ENCODE results near the gene TNRC6C. TPM values are rescaled to one million over a fixed set of nuclear protein-coding genes. Genes with fewer than 3 reads are reported as not detected.

TNRC6C gene
- total RNA-seq, 1 donor = 12.4 TPM

- H3K9me3 ChIP-seq (ENCODE audit: low read depth, low read length) = no peaks in the 10 kb centered on the region
These were observed 52.3 kb downstream of the TNRC6C start for GRCh38 chr17:78010759-78011158.

DNA sequence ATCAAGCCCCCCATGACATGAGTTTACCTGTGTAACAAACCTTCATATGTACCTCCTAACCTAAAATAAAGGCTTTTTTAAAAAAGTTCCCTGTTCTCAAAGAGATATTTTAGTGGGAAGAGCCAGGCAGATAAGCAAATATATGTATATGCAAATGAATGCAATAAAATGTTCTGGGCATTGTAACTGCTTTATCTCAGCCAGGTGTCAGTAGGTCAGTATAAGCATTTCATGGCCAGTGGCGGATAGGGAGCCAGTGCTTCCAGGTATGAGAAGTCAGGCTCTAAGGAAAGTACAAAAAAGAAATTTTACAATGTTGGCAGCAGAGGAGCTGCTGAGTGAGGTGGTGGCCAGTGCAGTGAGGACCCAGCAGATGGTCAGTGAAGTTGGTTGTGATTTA is 53.9 kb downstream of the TNRC6C start:
- H3K9me3 ChIP-seq (ENCODE audit: low read depth, low read length) = no peaks in the 10 kb centered on the region
- no peak overlapping the region for H3K4me3 ChIP-seq (ENCODE audit: low read length)
- H3K4me1 ChIP-seq (ENCODE audit: insufficient read depth, low read length) = no peaks in the 10 kb centered on the region
- H3K27me3 ChIP-seq (ENCODE audit: insufficient read depth, low read length) = no peaks in the 10 kb centered on the region

More at GRCh38 chr17:78010759-78011158, 52.3 kb downstream of the TNRC6C start:
- Histone ChIP-seq H3K4me1 (ENCODE audit: insufficient read depth, low read length) (no peaks in the 10 kb centered on the region), H3K4me3 (ENCODE audit: low read length) (no peak overlapping the region), H3K27me3 (ENCODE audit: insufficient read depth, low read length) (no peaks in the 10 kb centered on the region)

GRCh38 chr17:78013683-78014467 is 55.4 kb downstream of the TNRC6C start:
- no peaks in the 10 kb centered on the region for H3K4me1 ChIP-seq (ENCODE audit: insufficient read depth, low read length)
- H3K9me3 ChIP-seq (ENCODE audit: low read depth, low read length) = no peaks in the 10 kb centered on the region
- H3K4me3 ChIP-seq (ENCODE audit: low read length) = no peak overlapping the region

GRCh38 chr17:78014646-78015045 is 56.1 kb downstream of the TNRC6C start:
- Histone ChIP-seq H3K4me3 (ENCODE audit: low read length) (no peak overlapping the region), H3K4me1 (ENCODE audit: insufficient read depth, low read length) (no peaks in the 10 kb centered on the region), H3K27me3 (ENCODE audit: insufficient read depth, low read length) (no peaks in the 10 kb centered on the region), H3K9me3 (ENCODE audit: low read depth, low read length) (no peaks in the 10 kb centered on the region)

More at GRCh38 chr17:78013683-78014467, 55.4 kb downstream of the TNRC6C start:
- no peaks in the 10 kb centered on the region for H3K27me3 ChIP-seq (ENCODE audit: insufficient read depth, low read length)

GRCh38 chr17:78016852-78017251 is 58.3 kb downstream of the TNRC6C start:
- peaks cover 10% of the 10 kb centered on the region for H3K4me1 ChIP-seq (ENCODE audit: insufficient read depth, low read length)
- H3K27me3 ChIP-seq (ENCODE audit: insufficient read depth, low read length) = no peaks in the 10 kb centered on the region
- H3K4me3 ChIP-seq (ENCODE audit: low read length) = no peak overlapping the region
- H3K9me3 ChIP-seq (ENCODE audit: low read depth, low read length) = no peaks in the 10 kb centered on the region

DNA sequence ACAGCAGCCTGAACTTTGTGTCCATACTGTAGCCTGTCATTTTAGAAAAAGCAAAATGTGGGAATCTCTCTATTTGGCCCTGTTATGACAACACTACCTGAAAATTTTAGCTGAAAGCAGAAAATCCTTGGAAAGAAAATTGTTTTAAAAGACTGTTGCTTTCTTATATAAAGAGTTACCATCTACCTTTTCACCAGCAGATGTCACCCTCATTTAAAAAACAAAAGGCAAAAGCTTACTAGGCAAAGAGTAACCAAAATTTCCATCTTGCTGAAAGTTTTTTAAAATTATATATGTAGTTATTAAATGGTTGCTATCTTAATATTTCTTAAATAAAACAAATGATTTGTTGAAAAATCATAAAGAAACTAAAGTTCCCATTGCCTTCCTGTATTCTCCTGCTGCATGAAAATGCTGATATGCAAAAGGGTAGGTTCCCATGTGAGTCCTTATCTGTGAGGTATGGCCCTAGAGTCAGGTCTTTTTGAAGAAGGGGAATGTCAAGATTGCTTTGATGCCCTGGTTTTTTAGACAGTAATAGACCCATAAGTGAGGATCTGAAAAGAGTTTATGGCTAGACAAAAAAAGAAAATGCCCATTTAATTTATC is 61.0 kb downstream of the TNRC6C start:
- Histone ChIP-seq H3K9me3 (ENCODE audit: low read depth, low read length) (no peaks in the 10 kb centered on the region), H3K27me3 (ENCODE audit: insufficient read depth, low read length) (no peaks in the 10 kb centered on the region), H3K4me1 (ENCODE audit: insufficient read depth, low read length) (peaks cover 10% of the 10 kb centered on the region), H3K4me3 (ENCODE audit: low read length) (no peak overlapping the region)

DNA sequence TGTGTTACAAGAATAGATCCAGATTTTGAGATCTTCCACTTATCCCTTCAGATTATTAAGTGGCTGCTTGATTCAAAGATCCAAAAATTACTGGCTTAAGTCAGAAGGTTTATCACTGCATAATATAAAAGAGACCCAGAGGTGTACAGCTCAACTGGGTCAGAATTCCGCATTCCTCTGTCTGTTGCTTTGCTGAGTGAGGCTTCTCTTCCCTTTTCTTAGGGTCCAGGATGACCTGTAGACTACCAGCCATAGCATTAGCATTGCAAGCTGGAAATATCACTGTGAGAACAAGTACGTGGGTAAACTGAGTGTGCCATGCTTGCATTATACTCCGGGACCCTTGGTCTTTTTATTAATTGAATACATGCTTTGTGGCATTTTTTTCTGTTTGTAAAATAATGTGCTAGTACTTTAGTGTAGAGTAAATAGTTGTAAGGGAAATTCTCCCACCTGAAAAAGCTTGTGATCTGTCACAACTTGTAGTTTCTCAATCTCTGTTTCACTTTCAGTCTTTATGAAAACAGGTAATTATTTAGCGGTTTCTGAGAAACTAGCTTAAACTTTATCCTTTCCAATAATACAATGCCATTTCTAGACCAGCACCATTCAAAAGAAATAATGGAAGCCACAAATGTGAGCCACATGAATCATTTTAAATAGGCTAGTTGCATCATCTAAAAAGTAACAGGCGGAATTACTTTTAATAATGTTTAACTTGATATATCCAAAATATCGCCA is 61.6 kb downstream of the TNRC6C start:
- Histone ChIP-seq H3K4me3 (ENCODE audit: low read length) (no peak overlapping the region), H3K9me3 (ENCODE audit: low read depth, low read length) (no peaks in the 10 kb centered on the region), H3K4me1 (ENCODE audit: insufficient read depth, low read length) (peaks cover 10% of the 10 kb centered on the region), H3K27me3 (ENCODE audit: insufficient read depth, low read length) (no peaks in the 10 kb centered on the region)

DNA sequence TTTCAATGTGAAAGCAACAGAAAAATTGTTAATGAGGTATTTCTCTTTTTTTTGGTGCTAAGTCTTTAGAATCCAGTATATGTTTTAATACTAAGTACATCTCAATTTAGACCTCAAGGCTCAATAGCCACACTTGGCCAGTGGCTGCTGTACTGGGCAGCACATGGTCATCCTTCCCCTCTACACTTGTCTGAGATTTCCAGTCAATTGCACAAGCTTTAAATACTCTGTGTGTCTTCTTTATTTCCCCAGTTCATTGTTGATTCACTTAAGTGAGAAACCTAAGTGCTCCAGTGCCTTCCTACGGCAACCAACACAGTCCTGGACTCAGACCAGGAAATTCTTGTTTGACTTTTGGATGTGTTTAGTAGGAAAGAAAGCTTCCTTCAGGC is 62.2 kb downstream of the TNRC6C start:
- Histone ChIP-seq H3K4me1 (ENCODE audit: insufficient read depth, low read length) (peaks cover 10% of the 10 kb centered on the region), H3K27me3 (ENCODE audit: insufficient read depth, low read length) (no peaks in the 10 kb centered on the region), H3K9me3 (ENCODE audit: low read depth, low read length) (no peaks in the 10 kb centered on the region), H3K4me3 (ENCODE audit: low read length) (no peak overlapping the region)

DNA sequence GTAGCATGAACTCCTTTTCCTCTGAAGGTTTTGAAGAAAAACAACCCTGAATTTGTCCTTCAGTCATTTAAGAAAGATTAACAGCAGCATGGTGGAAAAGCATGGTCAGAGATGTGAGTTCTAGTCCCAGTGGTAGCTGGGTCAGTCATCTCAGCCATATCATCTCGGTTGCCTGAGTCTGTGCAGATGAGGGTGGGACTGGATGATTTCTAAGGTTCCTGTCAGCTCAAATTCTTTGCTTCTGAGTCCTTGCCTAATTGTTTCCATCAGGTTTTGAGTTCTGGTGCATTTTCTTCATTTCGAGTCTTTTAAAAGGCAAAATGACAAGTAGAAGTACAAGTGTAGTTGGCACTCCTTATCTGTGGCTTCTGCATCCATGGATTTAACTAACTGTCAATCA is 63.9 kb downstream of the TNRC6C start:
- peaks cover 18% of the 10 kb centered on the region for H3K4me1 ChIP-seq (ENCODE audit: insufficient read depth, low read length)
- H3K4me3 ChIP-seq (ENCODE audit: low read length) = no peak overlapping the region
- H3K9me3 ChIP-seq (ENCODE audit: low read depth, low read length) = no peaks in the 10 kb centered on the region
- H3K27me3 ChIP-seq (ENCODE audit: insufficient read depth, low read length) = no peaks in the 10 kb centered on the region

DNA sequence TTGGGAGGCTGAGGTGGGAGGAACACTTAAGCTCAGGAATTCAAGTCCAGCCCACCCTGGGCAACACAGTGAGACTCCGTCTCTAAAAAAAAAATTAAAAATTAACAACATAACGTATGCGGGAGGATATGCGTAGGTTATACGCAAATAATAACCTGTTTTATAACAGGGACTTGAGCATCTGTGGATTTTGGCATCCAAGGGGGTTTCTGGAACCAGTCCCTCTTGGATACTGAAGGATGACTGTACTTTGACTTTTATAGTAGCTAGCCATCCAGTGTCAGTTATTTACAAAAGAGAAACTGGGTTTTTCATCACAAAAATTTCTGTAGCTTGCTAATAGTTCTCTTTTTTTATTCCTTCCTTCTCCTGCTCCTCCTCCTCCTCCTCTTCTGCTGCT is 64.5 kb downstream of the TNRC6C start:
- Histone ChIP-seq H3K9me3 (ENCODE audit: low read depth, low read length) (no peaks in the 10 kb centered on the region), H3K27me3 (ENCODE audit: insufficient read depth, low read length) (no peaks in the 10 kb centered on the region), H3K4me1 (ENCODE audit: insufficient read depth, low read length) (peaks cover 18% of the 10 kb centered on the region), H3K4me3 (ENCODE audit: low read length) (no peak overlapping the region)

DNA sequence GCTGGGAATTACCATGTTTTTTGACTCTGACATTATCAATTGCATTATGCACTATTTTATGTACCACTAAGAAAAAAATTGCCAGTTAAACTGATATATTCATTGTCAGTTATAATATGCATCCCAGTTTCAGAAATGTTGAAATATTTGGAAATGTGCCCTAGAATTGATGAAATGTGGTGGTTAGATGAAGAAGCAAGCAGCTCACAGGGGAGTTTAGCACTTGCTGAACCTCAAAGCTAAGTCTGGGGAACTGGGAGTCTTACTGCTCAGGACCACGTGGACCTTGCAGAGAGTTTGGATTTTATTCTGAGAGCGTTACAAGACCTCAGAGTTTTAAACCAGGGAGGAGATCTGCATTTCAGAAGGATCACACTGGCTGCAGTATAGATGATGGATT is 67.9 kb downstream of the TNRC6C start:
- peaks cover 11% of the 10 kb centered on the region for H3K4me1 ChIP-seq (ENCODE audit: insufficient read depth, low read length)
- H3K4me3 ChIP-seq (ENCODE audit: low read length) = no peak overlapping the region
- H3K27me3 ChIP-seq (ENCODE audit: insufficient read depth, low read length) = no peaks in the 10 kb centered on the region
- no peaks in the 10 kb centered on the region for H3K9me3 ChIP-seq (ENCODE audit: low read depth, low read length)

GRCh38 chr17:78027121-78027520 is 68.6 kb downstream of the TNRC6C start:
- no peaks in the 10 kb centered on the region for H3K27me3 ChIP-seq (ENCODE audit: insufficient read depth, low read length)
- no peak overlapping the region for H3K4me3 ChIP-seq (ENCODE audit: low read length)
- H3K9me3 ChIP-seq (ENCODE audit: low read depth, low read length) = no peaks in the 10 kb centered on the region
- H3K4me1 ChIP-seq (ENCODE audit: insufficient read depth, low read length) = peaks cover 11% of the 10 kb centered on the region

DNA sequence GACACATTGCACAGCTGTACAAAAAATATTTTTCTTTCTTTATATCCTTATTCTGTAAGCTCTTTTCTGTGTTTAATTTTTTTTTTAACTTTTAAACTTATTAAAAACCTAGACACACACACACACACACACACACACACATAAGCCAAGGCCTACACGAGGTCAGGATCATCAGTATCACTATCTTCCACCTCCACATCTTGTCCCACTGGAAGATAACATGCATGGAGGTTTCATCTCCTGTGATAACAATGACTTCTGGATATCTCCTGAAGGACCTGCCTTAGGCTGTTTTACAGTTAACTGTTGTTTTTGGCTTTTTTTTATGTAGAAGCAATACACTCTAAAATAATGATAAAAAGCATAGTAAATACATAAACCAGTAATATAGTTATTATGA is 71.2 kb downstream of the TNRC6C start:
- Histone ChIP-seq H3K9me3 (ENCODE audit: low read depth, low read length) (no peaks in the 10 kb centered on the region), H3K4me3 (ENCODE audit: low read length) (no peak overlapping the region), H3K4me1 (ENCODE audit: insufficient read depth, low read length) (peaks cover 11% of the 10 kb centered on the region), H3K27me3 (ENCODE audit: insufficient read depth, low read length) (no peaks in the 10 kb centered on the region)

DNA sequence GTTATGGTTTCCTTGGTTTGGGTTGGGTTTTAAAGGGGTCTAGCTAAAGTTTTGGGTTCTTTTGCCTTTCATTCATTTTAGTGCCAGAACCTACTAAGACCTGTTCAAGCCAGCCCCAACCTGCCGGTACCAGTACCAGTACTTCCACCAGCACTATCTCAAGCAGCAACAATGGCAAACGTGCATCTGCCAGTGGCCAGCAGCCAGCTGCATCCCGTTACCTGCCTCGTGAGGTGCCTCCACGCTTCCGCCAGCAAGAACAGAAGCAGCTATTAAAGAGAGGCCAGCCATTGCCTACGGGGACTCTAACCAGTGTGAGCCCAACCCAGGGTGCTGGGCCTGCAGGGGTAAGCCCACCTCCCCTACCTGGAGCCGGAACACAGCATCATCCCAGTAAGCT is 72.9 kb downstream of the TNRC6C start:
- H3K4me1 ChIP-seq (ENCODE audit: insufficient read depth, low read length) = peaks cover 10% of the 10 kb centered on the region
- H3K9me3 ChIP-seq (ENCODE audit: low read depth, low read length) = no peaks in the 10 kb centered on the region
- H3K4me3 ChIP-seq (ENCODE audit: low read length) = no peak overlapping the region
- no peaks in the 10 kb centered on the region for H3K27me3 ChIP-seq (ENCODE audit: insufficient read depth, low read length)

DNA sequence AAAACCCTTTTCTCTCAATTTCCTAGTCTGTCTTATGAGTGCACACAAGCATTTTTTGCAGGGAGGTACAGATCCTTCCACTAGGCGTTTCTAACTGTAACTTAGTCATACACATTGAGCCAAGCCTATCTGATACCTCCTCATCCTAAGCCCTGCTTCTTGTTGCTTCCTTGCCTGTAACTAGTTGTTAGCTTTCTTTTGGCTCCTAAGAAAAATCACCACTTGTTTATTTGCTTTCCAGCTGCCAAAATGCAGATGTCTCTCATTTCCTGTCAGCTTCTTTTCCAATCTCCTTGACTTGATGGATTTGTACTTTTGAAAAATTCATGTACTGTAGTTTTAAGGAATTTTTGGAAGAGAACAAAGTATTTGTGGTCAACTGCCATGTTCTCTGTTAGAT is 73.7 kb downstream of the TNRC6C start:
- Histone ChIP-seq H3K9me3 (ENCODE audit: low read depth, low read length) (no peaks in the 10 kb centered on the region), H3K27me3 (ENCODE audit: insufficient read depth, low read length) (no peaks in the 10 kb centered on the region), H3K4me3 (ENCODE audit: low read length) (no peak overlapping the region), H3K4me1 (ENCODE audit: insufficient read depth, low read length) (peaks cover 3% of the 10 kb centered on the region)
